HepG2 (cell line): ENCODE measurements around the gene ZCCHC3. TPM values are rescaled to one million over a fixed set of nuclear protein-coding genes. Genes with fewer than 3 reads are reported as not detected.

Experiments used
- ATAC-seq: fragments of 200-7000 bp; cut with Tn5 transposase; 3 replicates; pipeline ENCODE4 v1.9.1; 2020; ENCODE audit warnings: mild to moderate bottlenecking, moderate library complexity
- BruUV-seq: library from RNA; stranded (reverse); fragments of 400-500 nt; replicated peaks from 2 replicates; lab custom pipeline; 2021; lab: Mats Ljungman, UMichigan
- CTCF ChIA-PET: fragments of 300-600 bp; formaldehyde crosslinking; extraction: SDS; loops from one replicate; lab custom pipeline; 2021; ENCODE audit warnings: low total read pairs, inconsistent platforms, low intra/inter-chr PET ratio; lab: Yijun Ruan, JAX
- POLR2A ChIA-PET: fragments of 350-600 bp; sonication (Branson Sonifier 250); formaldehyde crosslinking; loops from one replicate; lab custom pipeline; 2020; ENCODE audit warnings: antibody characterized with exemption, inconsistent platforms; lab: Yijun Ruan, JAX
- DNase-seq: peaks from one replicate; pipeline ENCODE4 v3.0.0-alpha.2; 2015; ENCODE audit warnings: low spot score
- FAIRE-seq: peaks from 3 replicates; lab custom pipeline; 2011; peaks lifted over from hg19 to GRCh38; lab: Jason Lieb, UNC
- H2AFZ ChIP-seq: one replicate; pipeline ENCODE4 v1.6.1; 2011; ENCODE audit warnings: low read length, inconsistent platforms
- H3K27ac ChIP-seq: fragments of 300-600 bp; 3 replicates; pipeline ENCODE4 v1.8.0; 2011; ENCODE audit warnings: mixed run types, mild to moderate bottlenecking, mixed read lengths, low read length, inconsistent platforms; ENCODE audit not compliant: insufficient read depth; ENCODE audit errors: extremely low read length
- H3K27me3 ChIP-seq, 2 experiments: fragments of 200-600 bp in 1 of 2; 2 replicates in 1 of 2; 3 replicates in 1 of 2; pipeline versions ENCODE4 v1.6.0 to v1.8.0; 2011; ENCODE audit warnings: low read length in 2 of 2, mild to moderate bottlenecking in 2 of 2, moderate library complexity in 2 of 2, inconsistent platforms in 1 of 2; ENCODE audit not compliant: insufficient read depth in 2 of 2, control insufficient read depth in 1 of 2
- H3K36me3 ChIP-seq, 2 experiments: fragments of 200-600 bp in 1 of 2; replicated peaks in 1 of 2; 2 replicates in 1 of 2; 3 replicates in 1 of 2; pipeline versions ENCODE4 v1.5.1 to v1.8.0; 2011; ENCODE audit warnings: low read length in 2 of 2, inconsistent platforms in 1 of 2; ENCODE audit not compliant: insufficient read depth in 2 of 2, control insufficient read depth in 1 of 2
- H3K4me1 ChIP-seq: 2 replicates; pipeline ENCODE4 v1.5.1; 2012; ENCODE audit warnings: low read length, inconsistent platforms; ENCODE audit not compliant: insufficient read depth
- H3K4me2 ChIP-seq: 2 replicates; pipeline ENCODE4 v1.6.0; 2011; ENCODE audit warnings: low read depth, low read length, inconsistent platforms
- H3K4me3 ChIP-seq, 3 experiments: fragments of 200-600 bp in 1 of 3; sonication (generic), shearing (Covaris generic) in 1 of 3; replicated peaks in 1 of 3; 2 replicates each; pipeline ENCODE4 v1.5.1; 2011 to 2016; ENCODE audit warnings: low read length in 3 of 3, inconsistent platforms in 2 of 3, low read depth in 2 of 3, mild to moderate bottlenecking in 2 of 3, control low read depth in 1 of 3, mixed read lengths in 1 of 3; ENCODE audit not compliant: insufficient read depth in 1 of 3
- H3K79me2 ChIP-seq: one replicate; pipeline ENCODE4 v1.6.1; 2011; ENCODE audit warnings: low read length, inconsistent platforms; ENCODE audit not compliant: insufficient read depth
- H3K9ac ChIP-seq: 2 replicates; pipeline ENCODE4 v1.6.0; 2011; ENCODE audit warnings: mild to moderate bottlenecking, low read depth, low read length, inconsistent platforms; ENCODE audit not compliant: insufficient read depth
- H3K9me3 ChIP-seq: 2 replicates; pipeline ENCODE4 v1.5.1; 2012; ENCODE audit warnings: mild to moderate bottlenecking, low read length
- H4K20me1 ChIP-seq: 2 replicates; pipeline ENCODE4 v1.6.0; 2011; ENCODE audit warnings: inconsistent platforms, mild to moderate bottlenecking, low read length, moderate library complexity; ENCODE audit not compliant: insufficient read depth
- CREBL2 ChIP-seq: sonication (generic); formaldehyde crosslinking; IDR thresholded peaks from 2 replicates; pipeline ENCODE4 v1.8.1; 2023; ENCODE audit warnings: missing genetic modification reagents, mild to moderate bottlenecking, borderline replicate concordance
- KDM5A ChIP-seq: fragments of 200-600 bp; sonication (generic); IDR thresholded peaks from 2 replicates; pipeline ENCODE4 v1.7.0; 2018; ENCODE audit warnings: antibody characterized with exemption, mild to moderate bottlenecking, low read length, borderline replicate concordance
- NFE2L2 ChIP-seq: fragments of 150-350 bp; IDR thresholded peaks from 2 replicates; pipeline ENCODE4 v1.6.1; 2014; ENCODE audit warnings: low read length
- NFRKB ChIP-seq: fragments of 450-650 bp; IDR thresholded peaks from 2 replicates; pipeline ENCODE4 v1.6.1; 2017
- PAWR ChIP-seq: sonication (generic); formaldehyde crosslinking; IDR thresholded peaks from 2 replicates; pipeline ENCODE4 v1.4.0; 2020; ENCODE audit warnings: missing genetic modification reagents, mild to moderate bottlenecking, borderline replicate concordance
- PHB2 ChIP-seq: fragments of 450-650 bp; IDR thresholded peaks from 2 replicates; pipeline ENCODE4 v1.6.1; 2018; ENCODE audit not compliant: partially characterized antibody
- SALL2 ChIP-seq: sonication (generic); formaldehyde crosslinking; IDR thresholded peaks from 2 replicates; pipeline ENCODE4 v1.8.1; 2023; ENCODE audit warnings: mild to moderate bottlenecking, missing genetic modification reagents, inconsistent platforms
- SATB2 ChIP-seq: sonication (generic); formaldehyde crosslinking; IDR thresholded peaks from 2 replicates; pipeline ENCODE4 v1.5.0; 2020; ENCODE audit warnings: missing genetic modification reagents
- TSC22D2 ChIP-seq: sonication (generic); formaldehyde crosslinking; IDR thresholded peaks from 2 replicates; pipeline ENCODE4 v1.5.1; 2020; ENCODE audit warnings: missing genetic modification reagents, mild to moderate bottlenecking, borderline replicate concordance
- ZBTB39 ChIP-seq: sonication (generic); formaldehyde crosslinking; IDR thresholded peaks from 2 replicates; pipeline ENCODE4 v1.5.0; 2020; ENCODE audit warnings: missing genetic modification reagents
- ZNF143 ChIP-seq: sonication (generic); formaldehyde crosslinking; IDR thresholded peaks from 2 replicates; pipeline ENCODE4 v1.4.0; 2020; ENCODE audit warnings: missing genetic modification reagents
- ZNF367 ChIP-seq: sonication (generic); formaldehyde crosslinking; IDR thresholded peaks from 2 replicates; pipeline ENCODE4 v1.4.0; 2020; ENCODE audit warnings: missing genetic modification reagents, borderline replicate concordance
- ZNF597 ChIP-seq: sonication (generic); formaldehyde crosslinking; IDR thresholded peaks from 2 replicates; pipeline ENCODE4 v1.5.0; 2020; ENCODE audit warnings: missing genetic modification reagents
- WGBS: methylation state at CpG from one replicate; pipeline ENCODE4 v1.1.6; 2017; ENCODE audit warnings: low lambda C conversion rate; 5-methylcytosine and 5-hydroxymethylcytosine counted together
- in situ Hi-C: cut with HindIII; loops from 2 replicates; pipeline ENCODE4 v1.10.0; 2017; ENCODE audit warnings: low pct_unique_long_range_greater_than_20kb; ENCODE audit not compliant: extremely low pct_ligation_motif_present
- intact Hi-C: fragments of 100-400 bp; cut with micrococcal nuclease; formaldehyde crosslinking; loops from one replicate; pipeline ENCODE4 v1.10.0; 2022; ENCODE audit not compliant: unreplicated experiment
- polyA plus RNA-seq, 8 experiments: library from polyadenylated mRNA; depleted of rRNA in 3 of 8; stranded (reverse) in 7 of 8; unstranded in 1 of 8; fragments of >200 nt; fragmentation: Illumina TruSeq in 4 of 8; extraction: Trizol in 4 of 8; gene quantifications; 2 replicates each; pipeline versions ENCODE4 v1.2.1 to v1.2.3, GENCODE V29; 2011 to 2016; ENCODE audit warnings: low read depth in 4 of 8, missing spikeins in 1 of 8, mixed read lengths in 1 of 8; ENCODE audit not compliant: insufficient read depth in 1 of 8
- total RNA-seq, 5 experiments: library from RNA; depleted of rRNA; stranded (reverse); fragments of >200 nt; fragmentation: Illumina TruSeq; extraction: Trizol; gene quantifications; 2 replicates each; pipeline ENCODE4 v1.2.3, GENCODE V29; 2016; ENCODE audit warnings: low read depth in 1 of 5
- TF ChIP-seq, protein P1 (sequence below): sonication (generic); formaldehyde crosslinking; IDR thresholded peaks from 2 replicates; pipeline ENCODE4 v1.4.0; 2020; ENCODE audit warnings: missing genetic modification reagents, borderline replicate concordance
- TF ChIP-seq, protein P2 (sequence below): sonication (generic); formaldehyde crosslinking; IDR thresholded peaks from 2 replicates; pipeline ENCODE4 v1.4.0; 2020; ENCODE audit warnings: missing genetic modification reagents, borderline replicate concordance

Gene ZCCHC3
- total and polyA plus RNA-seq, 2 of the 13 experiments (the other 11 are each of a cell fraction or from before 2014, with no cell fraction given) = 46.6 to 63.0 TPM

DNA sequence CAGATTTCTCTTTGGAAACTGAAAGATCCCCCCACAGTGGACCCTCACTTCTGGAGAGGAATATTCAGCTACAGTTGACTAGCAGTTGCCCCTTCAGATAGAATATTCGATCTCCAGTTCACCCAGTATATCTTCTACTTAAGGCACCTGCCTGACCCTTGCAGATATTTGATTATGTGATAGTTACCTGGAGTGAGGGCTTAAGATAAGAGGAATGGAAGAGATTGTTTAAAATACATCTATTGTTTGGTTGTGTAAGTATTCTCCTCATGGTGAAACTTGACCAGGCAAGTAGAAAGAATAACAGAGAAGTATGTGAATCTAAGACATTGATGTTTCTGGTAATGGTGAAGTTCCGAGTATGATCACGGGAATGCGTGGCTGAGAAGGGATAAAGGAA is 1.6 kb upstream of the ZCCHC3 start:
- ATAC-seq (no peak), DNase-seq (no peak), FAIRE-seq (no peak)
- ChIA-PET POLR2A (interaction anchor here (1.2 to 8.1 kb wide), 2 partner anchors 29 to 34 kb away, joined by 4 to 106 read pairs; partner anchors contain the start of gene SOX12), CTCF (no interaction called here)
- Histone ChIP-seq H3K27me3 (peaks cover 2 to 31% of the 10 kb centered on the region in 2 experiments; a peak in 4 of 5 replicates), H4K20me1 (peaks cover 23% of the 10 kb centered on the region), H3K4me1 (peaks cover 44% of the 10 kb centered on the region), H3K9me3 (no peaks in the 10 kb centered on the region), H2AFZ (no peak overlapping the region), H3K36me3 (no peaks in the 10 kb centered on the region), H3K9ac (no peak overlapping the region), H3K4me2 (no peak overlapping the region), H3K27ac (no peak overlapping the region), H3K79me2 (peaks cover 36% of the 10 kb centered on the region), H3K4me3 (no peak overlapping the region)
- no TSS peak for BruUV-seq
- in situ Hi-C loops = no loop called here
- 76% methylated on average over 4 of the region's 4 CpGs for WGBS
- intact Hi-C loops = no loop called here
- TF ChIP-seq TSC22D2 (CRISPR knock-in tag) (no peak), ZNF597 (CRISPR knock-in tag) (no peak), PAWR (CRISPR knock-in tag) (no peak), SALL2 (CRISPR knock-in tag) (no peak), ZNF143 (CRISPR knock-in tag) (no peak), SATB2 (CRISPR knock-in tag) (no peak), KDM5A (no peak), ZNF367 (CRISPR knock-in tag) (no peak), CREBL2 (CRISPR knock-in tag) (no peak), PHB2 (no peak), NFE2L2 (no peak), NFRKB (no peak), ZBTB39 (CRISPR knock-in tag) (no peak)
- TF ChIP-seq, protein P1, sequence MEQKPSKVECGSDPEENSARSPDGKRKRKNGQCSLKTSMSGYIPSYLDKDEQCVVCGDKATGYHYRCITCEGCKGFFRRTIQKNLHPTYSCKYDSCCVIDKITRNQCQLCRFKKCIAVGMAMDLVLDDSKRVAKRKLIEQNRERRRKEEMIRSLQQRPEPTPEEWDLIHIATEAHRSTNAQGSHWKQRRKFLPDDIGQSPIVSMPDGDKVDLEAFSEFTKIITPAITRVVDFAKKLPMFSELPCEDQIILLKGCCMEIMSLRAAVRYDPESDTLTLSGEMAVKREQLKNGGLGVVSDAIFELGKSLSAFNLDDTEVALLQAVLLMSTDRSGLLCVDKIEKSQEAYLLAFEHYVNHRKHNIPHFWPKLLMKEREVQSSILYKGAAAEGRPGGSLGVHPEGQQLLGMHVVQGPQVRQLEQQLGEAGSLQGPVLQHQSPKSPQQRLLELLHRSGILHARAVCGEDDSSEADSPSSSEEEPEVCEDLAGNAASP (CRISPR knock-in tag) = no peak
- TF ChIP-seq, protein P2, sequence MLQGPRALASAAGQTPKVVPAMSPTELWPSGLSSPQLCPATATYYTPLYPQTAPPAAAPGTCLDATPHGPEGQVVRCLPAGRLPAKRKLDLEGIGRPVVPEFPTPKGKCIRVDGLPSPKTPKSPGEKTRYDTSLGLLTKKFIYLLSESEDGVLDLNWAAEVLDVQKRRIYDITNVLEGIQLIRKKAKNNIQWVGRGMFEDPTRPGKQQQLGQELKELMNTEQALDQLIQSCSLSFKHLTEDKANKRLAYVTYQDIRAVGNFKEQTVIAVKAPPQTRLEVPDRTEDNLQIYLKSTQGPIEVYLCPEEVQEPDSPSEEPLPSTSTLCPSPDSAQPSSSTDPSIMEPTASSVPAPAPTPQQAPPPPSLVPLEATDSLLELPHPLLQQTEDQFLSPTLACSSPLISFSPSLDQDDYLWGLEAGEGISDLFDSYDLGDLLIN (CRISPR knock-in tag) = no peak
